HG03342 (cell line): ENCODE measurements around the gene PYGB.

Experiments
- ATAC-seq: cut with Tn5 transposase; IDR thresholded peaks from one replicate; pipeline ENCODE4 v1.9.1; 2021; ENCODE audit warnings: mild to moderate bottlenecking, moderate library complexity; ENCODE audit not compliant: unreplicated experiment

Gene PYGB

GRCh38 chr20:25293507-25293906 is 45.6 kb downstream of the PYGB start:
- ATAC-seq = no peak

DNA sequence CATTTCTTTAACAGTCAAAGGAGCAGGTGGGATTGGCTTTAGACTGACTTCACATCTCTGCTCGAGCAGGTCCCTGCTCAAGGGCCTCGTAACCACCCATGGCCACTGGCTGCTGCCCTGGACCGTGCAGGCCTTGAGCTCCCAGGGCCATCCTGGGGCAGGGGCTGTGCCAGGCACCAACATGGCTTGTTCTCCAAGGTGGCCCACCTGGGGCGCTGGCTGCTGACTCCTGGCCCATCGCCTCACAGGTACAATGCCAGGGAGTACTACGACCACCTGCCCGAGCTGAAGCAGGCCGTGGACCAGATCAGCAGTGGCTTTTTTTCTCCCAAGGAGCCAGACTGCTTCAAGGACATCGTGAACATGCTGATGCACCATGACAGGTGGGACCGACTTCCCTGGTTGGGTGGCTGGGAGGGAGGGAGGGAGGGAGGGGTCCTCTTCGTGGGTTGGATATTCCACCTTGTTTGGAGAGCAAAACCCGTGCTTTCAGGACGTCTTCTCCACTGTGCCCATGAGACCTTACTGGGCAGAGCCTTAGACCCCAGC is 46.1 kb downstream of the PYGB start:
- no peak for ATAC-seq

DNA sequence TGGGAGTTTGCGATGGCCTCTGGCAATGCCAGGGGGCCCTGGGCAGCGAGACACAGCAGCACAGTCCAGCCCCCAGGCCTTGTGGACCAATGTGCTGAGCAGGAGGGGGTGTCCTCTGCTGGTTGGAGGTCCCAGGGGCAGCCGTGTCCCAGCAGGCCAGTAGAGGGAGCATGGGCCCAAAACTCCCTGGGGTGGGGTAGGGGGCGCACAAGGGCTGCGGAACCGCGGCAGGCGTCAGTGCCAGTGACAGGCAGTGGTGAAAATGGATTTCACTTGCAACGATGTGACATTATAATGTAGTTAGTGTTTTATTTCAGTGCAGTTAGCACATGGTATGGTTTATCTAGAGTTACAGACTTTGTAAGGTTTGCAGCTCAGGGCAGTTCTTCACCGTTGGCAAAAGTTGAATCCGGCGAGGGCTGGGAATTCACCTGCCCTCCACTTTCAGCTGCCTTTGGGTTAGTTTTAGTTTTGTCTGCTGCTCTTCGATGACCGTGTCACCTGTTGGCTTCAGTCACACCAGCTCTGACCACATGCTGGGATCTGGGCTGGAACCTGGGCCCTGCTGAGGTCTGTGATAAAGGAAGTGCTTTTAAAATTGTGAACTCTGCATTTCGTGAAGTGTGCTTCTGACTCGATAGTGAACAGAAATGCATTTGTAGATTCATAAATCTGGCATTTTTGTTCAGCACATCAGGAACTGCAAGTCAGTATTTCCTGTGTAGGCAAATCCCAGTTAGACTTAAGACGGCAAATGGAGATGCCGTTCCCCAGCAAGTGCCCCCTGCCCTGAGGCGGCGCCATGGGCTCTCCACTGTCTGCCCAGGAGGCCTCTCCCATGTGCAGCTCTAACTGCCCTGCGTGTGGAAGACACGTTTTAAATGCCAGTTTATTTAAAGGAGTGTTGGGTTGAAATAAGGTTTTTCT is 46.8 kb downstream of the PYGB start:
- ATAC-seq = peak; percentile 45

GRCh38 chr20:25295386-25296093 is 47.7 kb downstream of the PYGB start:
- no peak for ATAC-seq

GRCh38 chr20:25296094-25297093 is 48.5 kb downstream of the PYGB start:
- ATAC-seq = peak; percentile 44

DNA sequence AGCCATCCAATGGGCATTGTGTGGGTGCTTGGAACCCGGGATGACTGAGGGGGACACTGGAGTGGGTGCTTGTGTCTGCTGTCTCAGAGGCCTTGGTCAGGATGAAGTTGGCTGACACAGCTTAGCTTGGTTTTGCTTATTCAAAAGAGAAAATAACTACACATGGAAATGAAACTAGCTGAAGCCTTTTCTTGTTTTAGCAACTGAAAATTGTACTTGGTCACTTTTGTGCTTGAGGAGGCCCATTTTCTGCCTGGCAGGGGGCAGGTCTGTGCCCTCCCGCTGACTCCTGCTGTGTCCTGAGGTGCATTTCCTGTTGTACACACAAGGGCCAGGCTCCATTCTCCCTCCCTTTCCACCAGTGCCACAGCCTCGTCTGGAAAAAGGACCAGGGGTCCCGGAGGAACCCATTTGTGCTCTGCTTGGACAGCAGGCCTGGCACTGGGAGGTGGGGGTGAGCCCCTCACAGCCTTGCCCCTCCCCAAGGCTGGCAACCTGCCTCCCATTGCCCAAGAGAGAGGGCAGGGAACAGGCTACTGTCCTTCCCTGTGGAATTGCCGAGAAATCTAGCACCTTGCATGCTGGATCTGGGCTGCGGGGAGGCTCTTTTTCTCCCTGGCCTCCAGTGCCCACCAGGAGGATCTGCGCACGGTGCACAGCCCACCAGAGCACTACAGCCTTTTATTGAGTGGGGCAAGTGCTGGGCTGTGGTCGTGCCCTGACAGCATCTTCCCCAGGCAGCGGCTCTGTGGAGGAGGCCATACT is 49.4 kb downstream of the PYGB start:
- ATAC-seq = peak; percentile 52

- ATAC-seq = no peak
Measured at GRCh38 chr20:25299806-25300205, 51.9 kb downstream of the PYGB start.

DNA sequence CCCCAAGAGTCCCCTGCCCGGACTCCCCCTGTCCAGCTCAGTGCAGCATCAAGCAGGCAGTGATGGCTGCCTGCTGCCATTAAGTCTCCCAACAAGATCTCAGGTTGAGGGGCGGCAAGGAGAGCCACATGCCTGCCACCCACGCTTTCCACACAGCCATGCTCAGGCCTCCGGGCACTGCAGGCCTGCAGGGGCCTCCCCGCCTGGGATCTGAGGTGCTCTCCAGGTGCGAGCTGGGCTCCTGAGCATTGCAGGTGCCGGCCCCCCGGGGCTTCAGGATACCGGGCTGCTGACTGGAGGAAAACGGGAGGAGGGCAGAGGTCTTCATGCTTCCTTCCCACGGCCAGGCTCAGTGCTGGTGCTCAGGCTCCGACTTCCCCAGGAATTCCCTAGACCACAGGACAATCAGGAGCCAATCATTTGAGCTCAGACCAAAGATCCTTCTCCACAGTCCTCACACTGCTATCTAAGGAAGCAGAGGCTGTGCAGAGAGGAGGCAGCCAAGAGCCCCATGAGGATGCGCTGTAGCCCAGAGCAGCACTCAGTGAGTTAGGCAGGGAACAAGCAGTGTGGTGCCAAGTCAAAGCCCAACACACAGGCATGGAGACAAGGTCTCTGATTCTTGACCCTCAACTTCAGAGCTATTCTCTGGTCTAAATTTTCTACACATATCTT is 52.7 kb downstream of the PYGB start:
- no peak for ATAC-seq

GRCh38 chr20:25301357-25301920 is 53.6 kb downstream of the PYGB start:
- ATAC-seq = no peak

GRCh38 chr20:25302596-25302995 is 54.7 kb downstream of the PYGB start:
- no peak for ATAC-seq

- ATAC-seq = no peak
Measured at GRCh38 chr20:25303292-25304024, 55.6 kb downstream of the PYGB start.

GRCh38 chr20:25304025-25304549 is 56.2 kb downstream of the PYGB start:
- ATAC-seq = no peak

GRCh38 chr20:25306991-25307903 is 59.4 kb downstream of the PYGB start:
- no peak for ATAC-seq

- ATAC-seq = no peak
Measured at GRCh38 chr20:25308083-25308491, 60.2 kb downstream of the PYGB start.

DNA sequence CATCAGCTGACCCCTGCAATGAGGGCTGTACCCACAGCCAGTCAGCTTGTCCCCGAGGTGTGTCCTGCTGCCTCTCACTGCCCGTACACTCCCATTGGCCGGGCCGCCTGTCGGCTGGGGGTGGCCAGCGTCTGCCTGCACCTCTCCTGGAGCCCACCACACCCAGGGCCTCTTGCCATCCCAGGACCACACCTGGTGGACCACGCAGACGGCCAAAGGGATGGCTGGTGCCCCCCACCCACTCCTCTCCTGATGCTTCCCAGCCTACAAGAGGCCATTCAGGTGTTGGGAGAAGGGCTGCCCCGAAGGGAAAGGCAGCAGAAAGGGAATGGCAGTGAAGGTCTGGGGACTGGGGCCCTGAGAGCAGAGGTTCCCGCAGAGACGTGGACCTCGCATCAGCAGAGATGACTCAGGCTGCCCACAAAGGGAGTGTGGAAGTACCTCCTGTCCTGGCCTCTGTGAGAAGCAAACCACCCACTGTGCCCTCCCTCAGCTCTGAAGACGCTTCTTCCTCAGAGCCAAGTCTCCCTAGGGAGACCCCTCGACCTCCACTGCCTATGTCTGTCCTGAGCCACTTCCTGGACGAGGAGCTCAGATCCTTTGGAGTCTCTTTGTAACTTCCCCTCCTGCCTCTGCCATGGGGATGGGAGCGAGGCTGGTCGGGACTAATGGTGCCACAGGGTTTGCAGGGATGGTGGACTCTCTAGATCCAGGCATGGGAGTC is 60.9 kb downstream of the PYGB start:
- ATAC-seq = no peak
